Smooth muscle cell (in vitro differentiated cells): ENCODE data around the gene MZF1. TPM values are rescaled to one million over a fixed set of nuclear protein-coding genes. Genes with fewer than 3 reads are reported as not detected.

Experiments used
- DNase-seq: peaks from one replicate; lab custom pipeline; 2025; ENCODE audit not compliant: unreplicated experiment; lab: John Stamatoyannopoulos, UW
- H2AFZ ChIP-seq: fragments of 200-600 bp; sonication (generic); 2 replicates; pipeline ENCODE4 v1.6.0; 2016; ENCODE audit warnings: antibody characterized with exemption, low read depth, mild to moderate bottlenecking
- H3F3A ChIP-seq: fragments of 200-600 bp; sonication (generic); 2 replicates; pipeline ENCODE4 v1.6.0; 2017; ENCODE audit warnings: antibody characterized with exemption, low read depth
- H3K27ac ChIP-seq: fragments of 200-600 bp; sonication (generic); 2 replicates; pipeline ENCODE4 v1.5.1; 2016; ENCODE audit warnings: low read depth, mild to moderate bottlenecking
- H3K27me3 ChIP-seq: fragments of 200-600 bp; sonication (generic); 2 replicates; pipeline ENCODE4 v1.6.1; 2016; ENCODE audit warnings: low read depth, mild to moderate bottlenecking
- H3K36me3 ChIP-seq: fragments of 200-600 bp; sonication (generic); 2 replicates; pipeline ENCODE4 v1.5.1; 2016; ENCODE audit warnings: low read depth
- H3K4me1 ChIP-seq: fragments of 200-600 bp; sonication (generic); 2 replicates; pipeline ENCODE4 v1.5.1; 2016; ENCODE audit warnings: low read depth
- H3K4me2 ChIP-seq: fragments of 200-600 bp; sonication (generic); 2 replicates; pipeline ENCODE4 v1.6.0; 2016; ENCODE audit warnings: mild to moderate bottlenecking
- H3K4me3 ChIP-seq: fragments of 200-600 bp; sonication (generic); 2 replicates; pipeline ENCODE4 v1.5.1; 2016; ENCODE audit warnings: mild to moderate bottlenecking
- H3K79me2 ChIP-seq: fragments of 200-600 bp; sonication (generic); 2 replicates; pipeline ENCODE4 v1.6.0; 2016; ENCODE audit warnings: low read depth, mild to moderate bottlenecking
- H3K9ac ChIP-seq: fragments of 200-600 bp; sonication (generic); 2 replicates; pipeline ENCODE4 v1.6.0; 2016; ENCODE audit warnings: low read depth
- H3K9me3 ChIP-seq: fragments of 200-600 bp; sonication (generic); replicated peaks from 2 replicates; pipeline ENCODE4 v1.5.1; 2016; ENCODE audit warnings: low read depth
- H4K20me1 ChIP-seq: fragments of 200-600 bp; sonication (generic); 2 replicates; pipeline ENCODE4 v1.6.0; 2016; ENCODE audit warnings: low read depth
- WGBS: methylation state at CpG from one replicate; pipeline ENCODE4 v1.1.7; 2016; ENCODE audit warnings: low lambda C conversion rate; 5-methylcytosine and 5-hydroxymethylcytosine counted together
- polyA plus RNA-seq: library from polyadenylated mRNA; unstranded; fragments of >200 nt; fragmentation: Nextera tagmentation; extraction: Ambion mirVana; gene quantifications from 2 replicates; pipeline ENCODE4 v1.2.1, GENCODE V29; 2016
- total RNA-seq: library from RNA; depleted of rRNA; stranded (reverse); fragments of >200 nt; gene quantifications from 2 replicates; pipeline ENCODE4 v1.2.3, GENCODE V29; 2014
- TF ChIP-seq, protein P1 (sequence below): fragments of 200-600 bp; sonication (generic); IDR thresholded peaks from 2 replicates; pipeline ENCODE4 v1.5.1; 2017; ENCODE audit warnings: borderline replicate concordance, mild to moderate bottlenecking, antibody characterized with exemption; ENCODE audit not compliant: insufficient read depth, poor library complexity, severe bottlenecking

The MZF1 gene
- total and polyA plus RNA-seq, 2 experiments from 2014 or later = 10.2 to 18.7 TPM

GRCh38 chr19:58569191-58569942 is 3.8 kb downstream of the MZF1 start:
- TF ChIP-seq, protein P1, sequence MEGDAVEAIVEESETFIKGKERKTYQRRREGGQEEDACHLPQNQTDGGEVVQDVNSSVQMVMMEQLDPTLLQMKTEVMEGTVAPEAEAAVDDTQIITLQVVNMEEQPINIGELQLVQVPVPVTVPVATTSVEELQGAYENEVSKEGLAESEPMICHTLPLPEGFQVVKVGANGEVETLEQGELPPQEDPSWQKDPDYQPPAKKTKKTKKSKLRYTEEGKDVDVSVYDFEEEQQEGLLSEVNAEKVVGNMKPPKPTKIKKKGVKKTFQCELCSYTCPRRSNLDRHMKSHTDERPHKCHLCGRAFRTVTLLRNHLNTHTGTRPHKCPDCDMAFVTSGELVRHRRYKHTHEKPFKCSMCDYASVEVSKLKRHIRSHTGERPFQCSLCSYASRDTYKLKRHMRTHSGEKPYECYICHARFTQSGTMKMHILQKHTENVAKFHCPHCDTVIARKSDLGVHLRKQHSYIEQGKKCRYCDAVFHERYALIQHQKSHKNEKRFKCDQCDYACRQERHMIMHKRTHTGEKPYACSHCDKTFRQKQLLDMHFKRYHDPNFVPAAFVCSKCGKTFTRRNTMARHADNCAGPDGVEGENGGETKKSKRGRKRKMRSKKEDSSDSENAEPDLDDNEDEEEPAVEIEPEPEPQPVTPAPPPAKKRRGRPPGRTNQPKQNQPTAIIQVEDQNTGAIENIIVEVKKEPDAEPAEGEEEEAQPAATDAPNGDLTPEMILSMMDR = no peak
- no peak for DNase-seq
- Histone ChIP-seq H4K20me1 (no peaks in the 10 kb centered on the region), H3K9ac (no peak overlapping the region), H3K27ac (no peak overlapping the region), H3F3A (peaks cover 8% of the 10 kb centered on the region), H3K36me3 (no peaks in the 10 kb centered on the region), H3K4me2 (no peak overlapping the region), H2AFZ (no peak overlapping the region), H3K27me3 (no peaks in the 10 kb centered on the region), H3K9me3 (no peaks in the 10 kb centered on the region), H3K4me1 (peaks cover 10% of the 10 kb centered on the region), H3K79me2 (peaks cover 3% of the 10 kb centered on the region), H3K4me3 (no peak overlapping the region)
- 100% methylated on average over 5 of the region's 6 CpGs for WGBS

GRCh38 chr19:58568453-58569130 is 4.5 kb downstream of the MZF1 start:
- Histone ChIP-seq H3K4me2 (no peak overlapping the region), H3K9ac (no peak overlapping the region), H3K36me3 (no peaks in the 10 kb centered on the region), H3K4me3 (no peak overlapping the region), H2AFZ (no peak overlapping the region), H3K27me3 (no peaks in the 10 kb centered on the region), H3K79me2 (peaks cover 3% of the 10 kb centered on the region), H3K4me1 (peaks cover 4% of the 10 kb centered on the region), H4K20me1 (no peaks in the 10 kb centered on the region), H3K27ac (no peak overlapping the region), H3K9me3 (no peaks in the 10 kb centered on the region), H3F3A (peaks cover 10% of the 10 kb centered on the region)
- TF ChIP-seq, protein P1 = no peak
- DNase-seq = no peak
- WGBS = 90% methylated on average over 4 of the region's 4 CpGs

DNA sequence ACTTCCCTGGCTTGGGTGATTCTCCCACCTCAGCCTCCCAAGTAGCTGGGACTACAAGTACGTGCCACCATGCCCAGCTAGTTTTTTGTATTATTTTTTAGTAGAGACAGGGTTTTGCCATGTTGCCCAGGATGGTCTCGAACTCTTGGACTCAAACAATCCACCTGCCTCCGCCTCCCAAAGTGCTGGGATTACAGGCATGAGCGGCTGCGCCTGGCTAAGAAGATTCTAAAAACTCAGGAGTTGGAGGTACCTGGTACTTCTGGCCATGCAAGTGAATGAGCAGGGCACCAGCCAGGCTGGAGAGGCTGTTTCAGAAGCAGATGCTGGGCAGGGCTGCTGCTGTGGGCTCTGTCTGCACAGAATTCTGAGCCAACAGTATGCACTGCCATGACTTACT is 6.1 kb downstream of the MZF1 start:
- H3K27ac ChIP-seq = no peak overlapping the region
- no peak for DNase-seq
- no peaks in the 10 kb centered on the region for H3K4me1 ChIP-seq
- TF ChIP-seq, protein P1 = no peak
- H3K9me3 ChIP-seq = no peaks in the 10 kb centered on the region
- H3K36me3 ChIP-seq = no peaks in the 10 kb centered on the region
- H4K20me1 ChIP-seq = peaks cover 6% of the 10 kb centered on the region
- H3K79me2 ChIP-seq = peaks cover 1% of the 10 kb centered on the region
- peaks cover 10% of the 10 kb centered on the region for H3F3A ChIP-seq
- H3K9ac ChIP-seq = no peak overlapping the region
- no peak overlapping the region for H3K4me2 ChIP-seq
- no peak overlapping the region for H2AFZ ChIP-seq
- H3K4me3 ChIP-seq = no peak overlapping the region
- 96% methylated on average over 5 of the region's 5 CpGs for WGBS
- no peaks in the 10 kb centered on the region for H3K27me3 ChIP-seq
